PC-9 (cell line): ENCODE results near the gene MAVS. TPM values are rescaled to one million over a fixed set of nuclear protein-coding genes. Genes with fewer than 3 reads are reported as not detected.

Experiments
- BruUV-seq: library from RNA; stranded (reverse); fragments of 400-500 nt; replicated peaks from 2 replicates; lab custom pipeline; 2021; lab: Mats Ljungman, UMichigan
- CTCF ChIA-PET: fragments of 300-600 bp; sonication (Branson Sonifier 250); formaldehyde crosslinking; loops from one replicate; lab custom pipeline; 2022; ENCODE audit warnings: antibody characterized with exemption; lab: Charles Lee
- POLR2A ChIA-PET: fragments of 300-600 bp; sonication (Branson Sonifier 250); formaldehyde crosslinking; loops from one replicate; lab custom pipeline; 2022; ENCODE audit warnings: antibody characterized with exemption; ENCODE audit not compliant: unreplicated experiment; lab: Charles Lee
- DNase-seq, 2 experiments: peaks; one replicate each; pipeline versions ENCODE4 v3.0.0 to v3.0.0-alpha.2; 2015 to 2022; ENCODE audit warnings: mixed read lengths in 1 of 2
- H2AFZ ChIP-seq: fragments of 200-600 bp; sonication (generic); 2 replicates; pipeline ENCODE4 v1.8.1; 2017; ENCODE audit warnings: antibody characterized with exemption
- H3F3A ChIP-seq: fragments of 200-600 bp; sonication (generic); 2 replicates; pipeline ENCODE4 v1.8.1; 2017; ENCODE audit warnings: antibody characterized with exemption, mild to moderate bottlenecking, low read depth; ENCODE audit not compliant: insufficient read depth
- H3K27ac ChIP-seq: fragments of 200-600 bp; sonication (generic); 2 replicates; pipeline ENCODE4 v1.6.1; 2016; ENCODE audit warnings: mixed run types
- H3K27me3 ChIP-seq: fragments of 200-600 bp; sonication (generic); 2 replicates; pipeline ENCODE4 v1.6.1; 2016; ENCODE audit warnings: low read depth, mixed run types; ENCODE audit not compliant: insufficient read depth
- H3K36me3 ChIP-seq: fragments of 200-600 bp; sonication (generic); 2 replicates; pipeline ENCODE4 v1.6.1; 2016; ENCODE audit warnings: low read depth, mixed run types
- H3K4me1 ChIP-seq: fragments of 200-600 bp; sonication (generic); replicated peaks from 2 replicates; pipeline ENCODE4 v1.6.1; 2016; ENCODE audit warnings: mixed run types; ENCODE audit not compliant: insufficient read depth
- H3K4me2 ChIP-seq: fragments of 200-600 bp; sonication (generic); 2 replicates; pipeline ENCODE4 v1.6.1; 2017; ENCODE audit warnings: mixed run types
- H3K4me3 ChIP-seq: fragments of 200-600 bp; sonication (generic); 2 replicates; pipeline ENCODE4 v1.6.1; 2016; ENCODE audit warnings: mixed run types
- H3K79me2 ChIP-seq: fragments of 200-600 bp; sonication (generic); 2 replicates; pipeline ENCODE4 v1.6.1; 2017; ENCODE audit warnings: low read depth, mixed run types
- H3K9me2 ChIP-seq: fragments of 200-600 bp; sonication (generic); 2 replicates; pipeline ENCODE4 v1.8.1; 2017; ENCODE audit warnings: mild to moderate bottlenecking; ENCODE audit not compliant: insufficient read depth
- H3K9me3 ChIP-seq: fragments of 200-600 bp; sonication (generic); 2 replicates; pipeline ENCODE4 v1.8.1; 2016; ENCODE audit warnings: low read depth; ENCODE audit not compliant: insufficient read depth
- H4K20me1 ChIP-seq: fragments of 200-600 bp; sonication (generic); 2 replicates; pipeline ENCODE4 v1.8.1; 2017; ENCODE audit not compliant: insufficient read depth
- CTCF ChIP-seq: fragments of 200-600 bp; sonication (generic); conservative IDR thresholded peaks from 2 replicates; pipeline ENCODE4 v1.6.1; 2017; ENCODE audit warnings: mixed run types, antibody characterized with exemption, mild to moderate bottlenecking, moderate library complexity
- EZH2 ChIP-seq: fragments of 200-600 bp; sonication (generic); IDR thresholded peaks from 2 replicates; pipeline ENCODE4 v1.8.0; 2017; ENCODE audit warnings: antibody characterized with exemption, low read depth
- intact Hi-C: fragments of 100-400 bp; cut with micrococcal nuclease; formaldehyde crosslinking; loops from one replicate; pipeline ENCODE4 v1.10.0; 2022; ENCODE audit not compliant: unreplicated experiment
- total RNA-seq: library from RNA; stranded (reverse); gene quantifications from 2 replicates; pipeline ENCODE4 v1.2.3, GENCODE V29; 2021

Gene MAVS
- total RNA-seq, 1 experiment from 2014 or later, result 61.3 TPM

- H3K4me2 ChIP-seq, result no peak overlapping the region
- H3K27me3 ChIP-seq, result no peaks in the 10 kb centered on the region
- no peak overlapping the region for H3K4me3 ChIP-seq
- H3K9me3 ChIP-seq, result no peaks in the 10 kb centered on the region
- DNase-seq, result no peak
- no peaks in the 10 kb centered on the region for H3K4me1 ChIP-seq
- peaks cover 10% of the 10 kb centered on the region; the same call in 1 of the 2 replicates for H3K36me3 ChIP-seq
- H3K27ac ChIP-seq, result no peak overlapping the region
- CTCF ChIA-PET, result no interaction called here
- peaks cover 7% of the 10 kb centered on the region; the same call in 1 of the 2 replicates for H3F3A ChIP-seq
- H2AFZ ChIP-seq, result no peak overlapping the region
- no peaks in the 10 kb centered on the region for H3K79me2 ChIP-seq
- no TSS peak for BruUV-seq
- no peaks in the 10 kb centered on the region for H4K20me1 ChIP-seq
- H3K9me2 ChIP-seq, result no peaks in the 10 kb centered on the region
- TF ChIP-seq CTCF (no peak), EZH2 (no peak)
- intact Hi-C loops, result no loop called here
- POLR2A ChIA-PET, result no interaction called here
These were observed 17.9 kb downstream of the MAVS start for GRCh38 chr20:3864518-3864917.

- BruUV-seq, result no TSS peak
- no peak overlapping the region for H3K4me2 ChIP-seq
- H3K27ac ChIP-seq, result no peak overlapping the region
- TF ChIP-seq EZH2 (no peak), CTCF (no peak)
- no peak overlapping the region for H2AFZ ChIP-seq
- no peaks in the 10 kb centered on the region; the same call in 1 of the 2 replicates for H3K4me1 ChIP-seq
- intact Hi-C loops, result no loop called here
- CTCF ChIA-PET, result no interaction called here
- H3K27me3 ChIP-seq, result no peaks in the 10 kb centered on the region
- H3F3A ChIP-seq, result peaks cover 7% of the 10 kb centered on the region; the same call in 1 of the 2 replicates
- no peaks in the 10 kb centered on the region for H3K79me2 ChIP-seq
- H3K36me3 ChIP-seq, result peaks cover 10% of the 10 kb centered on the region; the same call in 1 of the 2 replicates
- POLR2A ChIA-PET, result no interaction called here
- H4K20me1 ChIP-seq, result no peaks in the 10 kb centered on the region
- H3K4me3 ChIP-seq, result no peak overlapping the region
- no peaks in the 10 kb centered on the region for H3K9me3 ChIP-seq
- no peak for DNase-seq
- no peaks in the 10 kb centered on the region for H3K9me2 ChIP-seq
These were observed 18.7 kb downstream of the MAVS start for GRCh38 chr20:3865152-3865886.

DNA sequence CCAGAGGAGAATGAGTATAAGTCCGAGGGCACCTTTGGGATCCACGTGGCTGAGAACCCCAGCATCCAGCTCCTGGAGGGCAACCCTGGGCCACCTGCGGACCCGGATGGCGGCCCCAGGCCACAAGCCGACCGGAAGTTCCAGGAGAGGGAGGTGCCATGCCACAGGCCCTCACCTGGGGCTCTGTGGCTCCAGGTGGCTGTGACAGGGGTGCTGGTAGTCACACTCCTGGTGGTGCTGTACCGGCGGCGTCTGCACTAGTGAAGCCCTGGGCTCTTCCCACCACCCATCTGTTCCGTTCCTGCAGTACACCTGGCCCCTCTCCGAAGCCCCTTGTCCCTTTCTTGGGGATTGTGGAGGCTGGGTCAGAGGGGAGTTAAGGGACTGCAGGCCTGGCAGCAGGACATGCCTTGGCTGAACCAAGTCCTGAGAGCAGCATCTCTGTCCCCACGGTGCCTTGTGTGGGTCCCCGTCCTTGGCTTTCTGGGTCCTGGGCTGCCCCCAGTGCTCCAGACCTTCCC lies 19.3 kb downstream of the MAVS start:
- Histone ChIP-seq H3K36me3 (peaks cover 10% of the 10 kb centered on the region; the same call in 1 of the 2 replicates), H3K9me3 (no peaks in the 10 kb centered on the region), H2AFZ (no peak overlapping the region), H3K4me1 (peaks cover 4% of the 10 kb centered on the region), H3K4me2 (no peak overlapping the region), H3K27ac (no peak overlapping the region), H3F3A (peaks cover 8% of the 10 kb centered on the region; the same call in 1 of the 2 replicates), H4K20me1 (no peaks in the 10 kb centered on the region), H3K4me3 (no peak overlapping the region), H3K9me2 (no peaks in the 10 kb centered on the region), H3K79me2 (no peaks in the 10 kb centered on the region), H3K27me3 (no peaks in the 10 kb centered on the region)
- no peak for TF ChIP-seq EZH2
- TF ChIP-seq CTCF, result no peak
- DNase-seq, result no peak
- BruUV-seq, result no TSS peak
- CTCF ChIA-PET, result interaction anchor here (0.6 kb wide), 1 partner anchor 125 kb away, joined by 3 read pairs; no protein-coding TSS in a partner anchor
- POLR2A ChIA-PET, result no interaction called here
- intact Hi-C loops, result no loop called here
